ENCODE measurements around the gene TACO1.

TACO1 gene

GRCh38 chr17:63595132-63595531, 5.6 kb upstream of the TACO1 start:
- Histone ChIP-seq H3K27ac (ENCODE audit: extremely low read depth, low read depth, low read length) (no peak overlapping the region), H3K9me3 (ENCODE audit: control insufficient read depth, insufficient read depth, low read depth, low read length) (no peaks in the 10 kb centered on the region), H3K4me3 (ENCODE audit: low read depth, low read length) (no peak overlapping the region), H3K4me1 (ENCODE audit: control insufficient read depth, insufficient read depth, low read length) (no peaks in the 10 kb centered on the region), H3K36me3 (ENCODE audit: control insufficient read depth in 2 of 2, insufficient read depth in 1 of 2, low read length in 2 of 2) (peaks cover 21 to 40% of the 10 kb centered on the region in 2 experiments)
- POLR2A ChIA-PET = interaction anchor here (0.6 kb wide), 1 partner anchor 623 kb away, joined by 10 read pairs; no protein-coding TSS in a partner anchor
- TF ChIP-seq INSM2 (tag by site-specific recombination; IDR thresholded peaks at IDR 0.05) (no peak), ZFP3 (tag by site-specific recombination; IDR thresholded peaks at IDR 0.05; ENCODE audit: low read depth) (peak; percentile 81)
- CTCF ChIA-PET = interaction anchor here (1.5 to 2.7 kb wide), 2 partner anchors 17 to 170 kb away, joined by 4 to 9 read pairs; no protein-coding TSS in a partner anchor

- H3K36me3 ChIP-seq (ENCODE audit: control insufficient read depth in 2 of 2, insufficient read depth in 1 of 2, low read length in 2 of 2) = peaks cover 4 to 21% of the 10 kb centered on the region in 2 experiments
- no peak overlapping the region for H3K4me3 ChIP-seq (ENCODE audit: low read depth, low read length)
- H3K27ac ChIP-seq (ENCODE audit: extremely low read depth, low read depth, low read length) = no peak overlapping the region
- H3K9me3 ChIP-seq (ENCODE audit: control insufficient read depth, insufficient read depth, low read depth, low read length) = no peaks in the 10 kb centered on the region
- no peaks in the 10 kb centered on the region for H3K4me1 ChIP-seq (ENCODE audit: control insufficient read depth, insufficient read depth, low read length)
- TF ChIP-seq ZNF155 (tag by site-specific recombination; IDR thresholded peaks at IDR 0.05) (no peak), PRDM6 (tag by site-specific recombination; IDR thresholded peaks at IDR 0.05) (no peak), ZNF354C (tag by site-specific recombination; IDR thresholded peaks at IDR 0.05; ENCODE audit: borderline replicate concordance, low read depth) (no peak), ZNF341 (tag by site-specific recombination; IDR thresholded peaks at IDR 0.05; ENCODE audit: low read depth) (no peak), ZNF121 (tag by site-specific recombination; IDR thresholded peaks at IDR 0.05) (peak; percentile 83; the same call in 1 of the 2 replicates), ZBTB49 (tag by site-specific recombination; IDR thresholded peaks at IDR 0.05; ENCODE audit: low read depth) (no peak)
- POLR2A ChIA-PET = interaction anchor here (0.9 to 1.4 kb wide), 3 partner anchors 25 to 172 kb away, joined by 3 to 6 read pairs (median 5); partner anchors contain the start of genes DCAF7 and MAP3K3
- CTCF ChIA-PET = interaction anchor here (0.6 to 2.7 kb wide), 5 partner anchors 15 to 172 kb away, joined by 3 to 9 read pairs (median 4); no protein-coding TSS in a partner anchor
These were observed 3.7 kb upstream of the TACO1 start for GRCh38 chr17:63596856-63597586.

GRCh38 chr17:63598281-63598680, 2.4 kb upstream of the TACO1 start:
- Histone ChIP-seq H3K36me3 (ENCODE audit: control insufficient read depth in 2 of 2, insufficient read depth in 1 of 2, low read length in 2 of 2) (peaks cover 9 to 16% of the 10 kb centered on the region in 2 experiments), H3K9me3 (ENCODE audit: control insufficient read depth, insufficient read depth, low read depth, low read length) (no peaks in the 10 kb centered on the region), H3K4me1 (ENCODE audit: control insufficient read depth, insufficient read depth, low read length) (no peaks in the 10 kb centered on the region), H3K4me3 (ENCODE audit: low read depth, low read length) (no peak overlapping the region), H3K27ac (ENCODE audit: extremely low read depth, low read depth, low read length) (no peak overlapping the region)
- ChIA-PET POLR2A (interaction anchor here (1.4 kb wide), 1 partner anchor 24 kb away, joined by 6 read pairs; the partner anchor contains the start of gene MAP3K3), CTCF (no interaction called here)
- no peak for TF ChIP-seq KLF16 (tag by site-specific recombination; IDR thresholded peaks at IDR 0.05)
- no peak for TF ChIP-seq ZNF19 (tag by site-specific recombination; IDR thresholded peaks at IDR 0.05; ENCODE audit: low read depth)
- TF ChIP-seq ZNF449 (tag by site-specific recombination; IDR thresholded peaks at IDR 0.05) = no peak
- TF ChIP-seq SCRT2 (tag by site-specific recombination; IDR thresholded peaks at IDR 0.05) = no peak
- no peak for TF ChIP-seq ZNF624 (tag by site-specific recombination; IDR thresholded peaks at IDR 0.05)
- no peak for TF ChIP-seq ZNF302 (tag by site-specific recombination; IDR thresholded peaks at IDR 0.05; ENCODE audit: low read depth)
- no peak for TF ChIP-seq ZBTB17 (tag by site-specific recombination; IDR thresholded peaks at IDR 0.05)
- no peak for TF ChIP-seq ZNF23 (tag by site-specific recombination; IDR thresholded peaks at IDR 0.05; ENCODE audit: borderline replicate concordance)
- no peak for TF ChIP-seq ZNF24 (tag by site-specific recombination; IDR thresholded peaks at IDR 0.05)
- TF ChIP-seq AEBP2 (tag by site-specific recombination; IDR thresholded peaks at IDR 0.05; ENCODE audit: borderline replicate concordance) = no peak
- no peak for TF ChIP-seq ZNF76 (tag by site-specific recombination; IDR thresholded peaks at IDR 0.05; ENCODE audit: borderline replicate concordance, low read depth)
